Measurements from ENCODE around the gene CLTCL1. TPM values are rescaled to one million over a fixed set of nuclear protein-coding genes. Genes with fewer than 3 reads are reported as not detected.

Gene CLTCL1
- total and polyA plus RNA-seq, 2 experiments from 2014 or later = 6.6 to 15.1 TPM

DNA sequence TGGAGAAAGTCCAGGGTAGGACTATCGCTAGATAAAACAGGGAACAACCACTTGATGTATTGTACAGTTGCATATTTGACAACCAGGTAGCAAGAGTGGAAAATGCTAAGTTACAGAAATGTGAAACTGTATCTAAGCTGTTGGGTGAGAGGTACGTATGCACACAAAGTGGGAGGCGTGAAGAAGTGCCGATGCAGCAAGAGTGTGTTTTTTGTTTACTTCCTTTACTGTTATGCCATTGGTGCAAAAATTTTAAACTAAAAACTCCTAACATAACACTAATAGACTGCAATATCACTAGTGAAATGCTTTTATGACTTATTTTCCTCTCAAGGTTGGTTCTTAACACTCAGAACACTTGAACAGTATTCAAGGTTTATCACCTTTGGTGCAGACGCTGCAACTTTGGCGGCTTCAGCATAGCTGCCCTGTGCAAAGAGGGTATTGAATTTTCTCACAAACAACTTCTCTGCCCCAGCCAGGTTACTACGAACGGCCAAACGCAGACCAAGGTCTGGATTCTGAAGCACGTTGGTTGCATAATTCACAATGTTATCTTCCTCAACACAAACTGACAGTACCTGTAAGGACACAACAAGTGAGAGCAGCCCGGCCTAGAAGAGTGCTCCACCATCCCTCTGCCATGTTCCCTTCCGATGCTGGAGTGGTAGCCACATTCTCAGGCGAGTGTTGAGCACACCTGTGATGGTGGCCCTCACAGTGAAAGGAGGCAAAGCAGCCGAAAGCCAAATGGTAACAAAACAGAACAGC, 57.2 kb downstream of the CLTCL1 start:
- Histone ChIP-seq H3K4me2 (no peak overlapping the region), H3K36me3 (ENCODE audit: insufficient read depth) (no peaks in the 10 kb centered on the region)

DNA sequence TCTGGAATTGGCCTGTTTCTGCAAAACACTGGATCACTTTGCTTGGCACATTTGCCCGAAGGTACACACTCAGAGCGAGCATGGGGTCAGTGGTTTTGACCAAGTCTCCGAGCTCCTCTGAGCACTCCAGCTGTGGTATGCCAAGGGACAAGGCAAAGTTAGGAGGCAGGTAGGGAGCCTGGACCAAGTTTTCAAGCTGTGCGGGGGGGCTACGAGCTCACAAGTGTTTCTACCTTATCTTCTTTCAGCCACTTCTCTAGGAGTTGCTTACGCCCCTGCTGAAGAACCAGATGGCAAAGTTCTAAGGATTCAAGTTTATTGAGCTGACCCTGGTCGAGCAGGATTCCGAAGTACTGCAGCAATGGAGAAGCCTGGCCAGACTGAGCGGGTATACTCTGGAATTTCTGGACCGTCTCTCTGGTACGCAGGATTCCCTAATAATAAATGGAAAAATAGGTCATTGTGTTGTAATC, 58.3 kb downstream of the CLTCL1 start:
- no peak for DNase-seq (ENCODE audit: low spot score)
- Histone ChIP-seq H3K4me3 (no peak overlapping the region), H3K27me3 (ENCODE audit: insufficient read depth) (no peaks in the 10 kb centered on the region), H2AFZ (no peak overlapping the region), H3K9me2 (ENCODE audit: insufficient read depth) (no peaks in the 10 kb centered on the region), H3F3A (replicated peaks; ENCODE audit: low read depth) (0 out of 2 replicates have a peak, but pooled peaks cover 5% of the 10 kb centered on the region), H3K36me3 (ENCODE audit: insufficient read depth) (no peaks in the 10 kb centered on the region; the same call in 1 of the 2 replicates), H3K79me2 (replicated peaks; ENCODE audit: insufficient read depth) (no peaks in the 10 kb centered on the region), H3K4me2 (no peak overlapping the region), H4K20me1 (replicated peaks; ENCODE audit: insufficient read depth) (no peaks in the 10 kb centered on the region), H3K27ac (ENCODE audit: low read depth) (no peak overlapping the region), H3K4me1 (ENCODE audit: insufficient read depth) (no peaks in the 10 kb centered on the region)
- peaks cover 13% of the 10 kb centered on the region for H3K36me3 Mint-ChIP-seq (ENCODE audit: low read depth)
- H3K4me1 Mint-ChIP-seq = no peaks in the 10 kb centered on the region
- ATAC-seq = no peak
- no peak overlapping the region for H3K4me3 Mint-ChIP-seq
- H3K27ac Mint-ChIP-seq = no peak overlapping the region
- H3K27me3 Mint-ChIP-seq (ENCODE audit: insufficient read depth, low read depth, poor library complexity) = peaks cover 1% of the 10 kb centered on the region
- no peaks in the 10 kb centered on the region for H3K9me3 Mint-ChIP-seq
- TF ChIP-seq POLR2AphosphoS5 (IDR thresholded peaks at IDR 0.05; ENCODE audit: low read depth) (no peak), EZH2phosphoT487 (IDR thresholded peaks at IDR 0.05; ENCODE audit: unreplicated experiment) (no peak), ZNF331 (CRISPR knock-in tag; IDR thresholded peaks at IDR 0.05; ENCODE audit: low read depth) (no peak), CREB1 (CRISPR knock-in tag; IDR thresholded peaks at IDR 0.05; ENCODE audit: low read depth) (no peak), EZH2 (IDR thresholded peaks at IDR 0.05; ENCODE audit: low read depth, unreplicated experiment) (no peak), STAT1 (IDR thresholded peaks at IDR 0.05; ENCODE audit: unreplicated experiment) (no peak)
- TF ChIP-seq, protein P1, sequence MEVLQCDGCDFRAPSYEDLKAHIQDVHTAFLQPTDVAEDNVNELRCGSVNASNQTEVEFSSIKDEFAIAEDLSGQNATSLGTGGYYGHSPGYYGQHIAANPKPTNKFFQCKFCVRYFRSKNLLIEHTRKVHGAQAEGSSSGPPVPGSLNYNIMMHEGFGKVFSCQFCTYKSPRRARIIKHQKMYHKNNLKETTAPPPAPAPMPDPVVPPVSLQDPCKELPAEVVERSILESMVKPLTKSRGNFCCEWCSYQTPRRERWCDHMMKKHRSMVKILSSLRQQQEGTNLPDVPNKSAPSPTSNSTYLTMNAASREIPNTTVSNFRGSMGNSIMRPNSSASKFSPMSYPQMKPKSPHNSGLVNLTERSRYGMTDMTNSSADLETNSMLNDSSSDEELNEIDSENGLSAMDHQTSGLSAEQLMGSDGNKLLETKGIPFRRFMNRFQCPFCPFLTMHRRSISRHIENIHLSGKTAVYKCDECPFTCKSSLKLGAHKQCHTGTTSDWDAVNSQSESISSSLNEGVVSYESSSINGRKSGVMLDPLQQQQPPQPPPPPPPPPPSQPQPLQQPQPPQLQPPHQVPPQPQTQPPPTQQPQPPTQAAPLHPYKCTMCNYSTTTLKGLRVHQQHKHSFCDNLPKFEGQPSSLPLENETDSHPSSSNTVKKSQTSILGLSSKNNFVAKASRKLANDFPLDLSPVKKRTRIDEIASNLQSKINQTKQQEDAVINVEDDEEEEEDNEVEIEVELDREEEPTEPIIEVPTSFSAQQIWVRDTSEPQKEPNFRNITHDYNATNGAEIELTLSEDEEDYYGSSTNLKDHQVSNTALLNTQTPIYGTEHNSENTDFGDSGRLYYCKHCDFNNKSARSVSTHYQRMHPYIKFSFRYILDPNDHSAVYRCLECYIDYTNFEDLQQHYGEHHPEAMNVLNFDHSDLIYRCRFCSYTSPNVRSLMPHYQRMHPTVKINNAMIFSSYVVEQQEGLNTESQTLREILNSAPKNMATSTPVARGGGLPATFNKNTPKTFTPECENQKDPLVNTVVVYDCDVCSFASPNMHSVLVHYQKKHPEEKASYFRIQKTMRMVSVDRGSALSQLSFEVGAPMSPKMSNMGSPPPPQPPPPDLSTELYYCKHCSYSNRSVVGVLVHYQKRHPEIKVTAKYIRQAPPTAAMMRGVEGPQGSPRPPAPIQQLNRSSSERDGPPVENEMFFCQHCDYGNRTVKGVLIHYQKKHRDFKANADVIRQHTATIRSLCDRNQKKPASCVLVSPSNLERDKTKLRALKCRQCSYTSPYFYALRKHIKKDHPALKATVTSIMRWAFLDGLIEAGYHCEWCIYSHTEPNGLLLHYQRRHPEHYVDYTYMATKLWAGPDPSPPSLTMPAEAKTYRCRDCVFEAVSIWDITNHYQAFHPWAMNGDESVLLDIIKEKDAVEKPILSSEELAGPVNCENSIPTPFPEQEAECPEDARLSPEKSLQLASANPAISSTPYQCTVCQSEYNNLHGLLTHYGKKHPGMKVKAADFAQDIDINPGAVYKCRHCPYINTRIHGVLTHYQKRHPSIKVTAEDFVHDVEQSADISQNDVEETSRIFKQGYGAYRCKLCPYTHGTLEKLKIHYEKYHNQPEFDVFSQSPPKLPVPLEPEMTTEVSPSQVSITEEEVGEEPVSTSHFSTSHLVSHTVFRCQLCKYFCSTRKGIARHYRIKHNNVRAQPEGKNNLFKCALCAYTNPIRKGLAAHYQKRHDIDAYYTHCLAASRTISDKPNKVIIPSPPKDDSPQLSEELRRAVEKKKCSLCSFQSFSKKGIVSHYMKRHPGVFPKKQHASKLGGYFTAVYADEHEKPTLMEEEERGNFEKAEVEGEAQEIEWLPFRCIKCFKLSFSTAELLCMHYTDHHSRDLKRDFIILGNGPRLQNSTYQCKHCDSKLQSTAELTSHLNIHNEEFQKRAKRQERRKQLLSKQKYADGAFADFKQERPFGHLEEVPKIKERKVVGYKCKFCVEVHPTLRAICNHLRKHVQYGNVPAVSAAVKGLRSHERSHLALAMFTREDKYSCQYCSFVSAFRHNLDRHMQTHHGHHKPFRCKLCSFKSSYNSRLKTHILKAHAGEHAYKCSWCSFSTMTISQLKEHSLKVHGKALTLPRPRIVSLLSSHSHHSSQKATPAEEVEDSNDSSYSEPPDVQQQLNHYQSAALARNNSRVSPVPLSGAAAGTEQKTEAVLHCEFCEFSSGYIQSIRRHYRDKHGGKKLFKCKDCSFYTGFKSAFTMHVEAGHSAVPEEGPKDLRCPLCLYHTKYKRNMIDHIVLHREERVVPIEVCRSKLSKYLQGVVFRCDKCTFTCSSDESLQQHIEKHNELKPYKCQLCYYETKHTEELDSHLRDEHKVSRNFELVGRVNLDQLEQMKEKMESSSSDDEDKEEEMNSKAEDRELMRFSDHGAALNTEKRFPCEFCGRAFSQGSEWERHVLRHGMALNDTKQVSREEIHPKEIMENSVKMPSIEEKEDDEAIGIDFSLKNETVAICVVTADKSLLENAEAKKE (CRISPR knock-in tag; IDR thresholded peaks at IDR 0.05) = no peak

More for the DNA sequence above, 57.2 kb downstream of the CLTCL1 start:
- TF ChIP-seq, protein P2, sequence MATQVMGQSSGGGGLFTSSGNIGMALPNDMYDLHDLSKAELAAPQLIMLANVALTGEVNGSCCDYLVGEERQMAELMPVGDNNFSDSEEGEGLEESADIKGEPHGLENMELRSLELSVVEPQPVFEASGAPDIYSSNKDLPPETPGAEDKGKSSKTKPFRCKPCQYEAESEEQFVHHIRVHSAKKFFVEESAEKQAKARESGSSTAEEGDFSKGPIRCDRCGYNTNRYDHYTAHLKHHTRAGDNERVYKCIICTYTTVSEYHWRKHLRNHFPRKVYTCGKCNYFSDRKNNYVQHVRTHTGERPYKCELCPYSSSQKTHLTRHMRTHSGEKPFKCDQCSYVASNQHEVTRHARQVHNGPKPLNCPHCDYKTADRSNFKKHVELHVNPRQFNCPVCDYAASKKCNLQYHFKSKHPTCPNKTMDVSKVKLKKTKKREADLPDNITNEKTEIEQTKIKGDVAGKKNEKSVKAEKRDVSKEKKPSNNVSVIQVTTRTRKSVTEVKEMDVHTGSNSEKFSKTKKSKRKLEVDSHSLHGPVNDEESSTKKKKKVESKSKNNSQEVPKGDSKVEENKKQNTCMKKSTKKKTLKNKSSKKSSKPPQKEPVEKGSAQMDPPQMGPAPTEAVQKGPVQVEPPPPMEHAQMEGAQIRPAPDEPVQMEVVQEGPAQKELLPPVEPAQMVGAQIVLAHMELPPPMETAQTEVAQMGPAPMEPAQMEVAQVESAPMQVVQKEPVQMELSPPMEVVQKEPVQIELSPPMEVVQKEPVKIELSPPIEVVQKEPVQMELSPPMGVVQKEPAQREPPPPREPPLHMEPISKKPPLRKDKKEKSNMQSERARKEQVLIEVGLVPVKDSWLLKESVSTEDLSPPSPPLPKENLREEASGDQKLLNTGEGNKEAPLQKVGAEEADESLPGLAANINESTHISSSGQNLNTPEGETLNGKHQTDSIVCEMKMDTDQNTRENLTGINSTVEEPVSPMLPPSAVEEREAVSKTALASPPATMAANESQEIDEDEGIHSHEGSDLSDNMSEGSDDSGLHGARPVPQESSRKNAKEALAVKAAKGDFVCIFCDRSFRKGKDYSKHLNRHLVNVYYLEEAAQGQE (IDR thresholded peaks at IDR 0.05; ENCODE audit: unreplicated experiment) = no peak
- Mint-ChIP-seq H3K4me3 (no peak overlapping the region), H3K9me3 (no peaks in the 10 kb centered on the region), H3K27me3 (ENCODE audit: insufficient read depth, low read depth, poor library complexity) (peaks cover 1% of the 10 kb centered on the region), H3K36me3 (ENCODE audit: low read depth) (peaks cover 9% of the 10 kb centered on the region), H3K4me1 (no peaks in the 10 kb centered on the region), H3K27ac (no peak overlapping the region)
- no peak for ATAC-seq
- Histone ChIP-seq H2AFZ (no peak overlapping the region), H3K4me3 (no peak overlapping the region), H3K27me3 (ENCODE audit: insufficient read depth) (no peaks in the 10 kb centered on the region), H3K4me1 (ENCODE audit: insufficient read depth) (no peaks in the 10 kb centered on the region), H3K79me2 (replicated peaks; ENCODE audit: insufficient read depth) (no peaks in the 10 kb centered on the region), H3K27ac (ENCODE audit: low read depth) (no peak overlapping the region), H3F3A (replicated peaks; ENCODE audit: low read depth) (0 out of 2 replicates have a peak, but pooled peaks cover 5% of the 10 kb centered on the region), H4K20me1 (replicated peaks; ENCODE audit: insufficient read depth) (no peaks in the 10 kb centered on the region), H3K9me2 (ENCODE audit: insufficient read depth) (no peaks in the 10 kb centered on the region)
- no peak for DNase-seq (ENCODE audit: low spot score)

Data from GM23338 (cell line).